Activated T-cell treated with anti-CD3 and anti-CD28 coated beads, Interleukin-2, amount 50 U/mL, for 24 hours (primary cell): ENCODE data around the gene WDR54.
"Not testable (repeated sequence)": the region's sequence is repeated elsewhere in the genome, so short reads cannot be mapped to it uniquely, and the experiment has no call there.

Source experiments
- DNase-seq: peaks from one replicate; pipeline ENCODE4 v3.0.0-alpha.2; 2020
- H3K27ac Mint-ChIP-seq: 2 replicates; pipeline ENCODE4 v1.8.0; 2020; ENCODE audit warnings: mild to moderate bottlenecking, mixed read lengths
- H3K27me3 Mint-ChIP-seq: 2 replicates; pipeline ENCODE4 v1.8.0; 2020; ENCODE audit warnings: mixed read lengths
- H3K36me3 Mint-ChIP-seq: 2 replicates; pipeline ENCODE4 v1.8.0; 2020; ENCODE audit warnings: low read depth, mixed read lengths
- H3K4me1 Mint-ChIP-seq: 2 replicates; pipeline ENCODE4 v1.8.0; 2020; ENCODE audit warnings: low read depth, mixed read lengths
- H3K4me3 Mint-ChIP-seq: 2 replicates; pipeline ENCODE4 v1.8.0; 2020; ENCODE audit warnings: mild to moderate bottlenecking, moderate library complexity, mixed read lengths
- H3K9me3 Mint-ChIP-seq: 2 replicates; pipeline ENCODE4 v1.8.0; 2020; ENCODE audit warnings: mixed read lengths

WDR54 gene

DNA sequence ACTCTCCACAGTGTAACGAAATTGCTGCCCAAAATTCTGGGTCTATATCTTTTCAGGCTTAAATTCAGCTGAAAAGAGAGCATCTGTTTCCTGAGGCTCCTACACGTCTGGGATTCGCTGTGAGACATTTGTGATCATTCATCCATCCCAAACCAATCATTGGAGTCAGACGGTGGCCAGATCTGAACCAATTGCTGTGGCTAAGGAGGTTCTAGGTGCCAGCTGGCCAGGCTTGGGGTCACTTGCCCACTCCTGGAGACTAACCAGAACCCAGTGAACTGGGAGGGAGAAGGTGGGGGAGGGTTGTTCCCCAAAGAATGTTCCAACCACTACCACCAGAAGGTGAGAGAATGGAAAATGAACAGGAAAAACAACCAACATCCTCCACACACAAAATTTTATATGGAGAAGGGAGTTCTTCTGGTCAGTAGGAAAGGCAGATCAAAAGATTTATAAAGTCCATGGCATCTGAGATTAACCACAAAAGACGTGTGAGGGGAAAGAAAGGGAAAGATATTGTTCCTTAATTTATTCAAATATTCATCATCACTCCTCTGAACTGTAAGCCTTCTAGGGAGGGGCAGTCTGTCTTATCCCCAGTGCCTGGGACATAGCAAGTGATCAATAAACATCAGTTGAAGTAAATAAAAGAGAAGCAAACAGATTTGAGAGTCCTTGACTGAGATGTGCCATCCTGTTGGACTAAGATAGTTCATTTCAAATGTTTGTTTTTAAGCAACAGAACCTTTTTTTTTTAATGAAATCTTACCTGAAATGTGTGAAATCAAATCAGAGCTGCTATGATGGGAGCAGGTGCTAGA is 23.2 kb downstream of the WDR54 start:
- Mint-ChIP-seq H3K9me3 (no peaks in the 10 kb centered on the region), H3K4me3 (no peak overlapping the region), H3K36me3 (no peaks in the 10 kb centered on the region), H3K27me3 (peaks cover 37% of the 10 kb centered on the region), H3K27ac (no peak overlapping the region), H3K4me1 (peaks cover 15% of the 10 kb centered on the region)
- DNase-seq: no peak

DNA sequence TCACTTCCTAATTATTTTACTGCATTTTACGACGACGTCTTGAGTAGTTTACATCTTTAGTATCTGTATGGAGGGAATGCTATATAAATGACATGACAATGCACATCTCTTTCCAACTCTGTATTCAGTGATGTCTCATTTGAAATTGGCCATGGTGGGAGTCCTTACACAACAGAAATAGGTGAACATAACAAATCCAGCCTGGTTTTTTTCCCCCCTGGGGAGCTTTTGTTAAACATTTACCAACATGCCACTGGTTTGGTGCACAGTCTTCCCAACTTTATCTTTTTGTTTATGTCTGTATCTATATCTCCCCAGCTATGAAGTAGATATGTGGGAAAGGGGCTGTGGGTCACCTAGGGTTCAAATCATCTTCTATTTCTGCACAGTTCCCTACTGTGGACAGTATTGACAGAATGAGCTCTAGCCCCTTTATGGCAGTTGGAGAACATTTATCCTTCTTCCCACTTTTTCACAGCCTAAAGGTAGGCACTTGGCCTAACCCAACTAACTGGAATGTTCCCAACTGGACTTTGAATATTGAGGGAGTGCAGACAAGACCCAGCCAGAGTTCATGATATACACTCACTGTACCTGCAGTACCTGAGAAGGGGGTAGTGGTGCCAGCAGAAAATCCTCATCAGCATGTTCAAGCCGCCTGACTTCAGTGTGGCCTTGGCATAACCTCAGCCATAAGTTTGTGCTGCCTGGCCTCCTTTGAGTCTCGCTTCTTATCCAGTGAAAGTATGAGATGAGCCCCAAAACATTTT is 25.9 kb downstream of the WDR54 start:
- H3K27me3 Mint-ChIP-seq: peaks cover 16% of the 10 kb centered on the region
- no peak for DNase-seq
- H3K4me3 Mint-ChIP-seq: no peak overlapping the region
- H3K27ac Mint-ChIP-seq: no peak overlapping the region
- no peaks in the 10 kb centered on the region for H3K9me3 Mint-ChIP-seq
- peaks cover 2% of the 10 kb centered on the region for H3K4me1 Mint-ChIP-seq
- H3K36me3 Mint-ChIP-seq: no peaks in the 10 kb centered on the region

DNA sequence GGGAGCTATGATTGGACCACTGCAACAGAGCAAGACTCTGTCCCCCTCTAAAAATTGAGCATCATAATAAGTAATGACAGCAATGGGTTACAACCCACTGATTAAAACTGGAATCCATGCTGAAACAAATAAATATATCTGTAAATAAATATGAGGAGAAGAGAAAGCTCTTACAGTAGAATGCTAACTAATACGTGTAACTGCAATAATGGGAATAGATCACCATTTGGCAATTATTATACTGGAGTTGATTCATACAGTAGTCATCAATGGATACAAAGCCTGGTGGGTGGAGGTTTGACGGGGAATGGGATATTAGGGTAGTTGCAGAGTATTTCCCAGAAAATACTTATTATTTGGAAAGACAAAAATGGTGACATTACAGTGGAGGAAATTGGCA is 27.2 kb downstream of the WDR54 start:
- no peak overlapping the region for H3K27ac Mint-ChIP-seq
- no peaks in the 10 kb centered on the region for H3K9me3 Mint-ChIP-seq
- H3K27me3 Mint-ChIP-seq: peaks cover 10% of the 10 kb centered on the region
- no peaks in the 10 kb centered on the region for H3K36me3 Mint-ChIP-seq
- no peak for DNase-seq
- peaks cover 11% of the 10 kb centered on the region for H3K4me1 Mint-ChIP-seq
- H3K4me3 Mint-ChIP-seq: no peak overlapping the region

DNA sequence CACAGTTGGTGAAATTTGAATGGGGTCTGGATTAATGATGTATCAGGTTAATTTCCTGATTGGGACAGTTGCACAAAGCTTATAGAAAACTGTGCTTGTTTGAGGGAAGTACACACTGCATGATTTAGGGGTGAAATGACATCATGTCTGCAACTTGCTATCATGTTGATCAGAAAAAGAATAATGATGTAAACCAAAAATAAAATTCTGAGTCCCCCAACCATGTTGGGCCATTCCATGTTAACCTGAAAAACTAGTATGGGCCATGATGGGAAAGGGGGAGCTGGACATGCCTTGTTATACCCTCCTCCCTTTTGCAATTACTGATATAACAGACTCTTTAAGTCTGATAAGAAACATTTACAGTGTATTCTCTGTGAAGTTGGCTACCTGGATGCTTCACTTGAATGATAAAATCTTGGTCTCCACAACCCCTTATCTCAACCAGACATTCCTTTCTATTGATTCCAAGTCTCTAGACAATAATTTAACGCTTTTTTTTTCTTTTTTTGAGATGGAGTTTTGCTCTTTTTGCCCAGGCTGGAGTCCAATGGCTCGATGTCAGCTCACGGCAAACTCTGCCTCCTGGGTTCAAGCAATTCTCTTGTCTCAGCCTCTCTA is 29.1 kb downstream of the WDR54 start:
- H3K9me3 Mint-ChIP-seq: no peaks in the 10 kb centered on the region
- H3K36me3 Mint-ChIP-seq: peaks cover 6% of the 10 kb centered on the region
- no peak overlapping the region for H3K4me3 Mint-ChIP-seq
- peaks cover 24% of the 10 kb centered on the region for H3K4me1 Mint-ChIP-seq
- no peak for DNase-seq
- H3K27me3 Mint-ChIP-seq: no peaks in the 10 kb centered on the region
- no peak overlapping the region for H3K27ac Mint-ChIP-seq

DNA sequence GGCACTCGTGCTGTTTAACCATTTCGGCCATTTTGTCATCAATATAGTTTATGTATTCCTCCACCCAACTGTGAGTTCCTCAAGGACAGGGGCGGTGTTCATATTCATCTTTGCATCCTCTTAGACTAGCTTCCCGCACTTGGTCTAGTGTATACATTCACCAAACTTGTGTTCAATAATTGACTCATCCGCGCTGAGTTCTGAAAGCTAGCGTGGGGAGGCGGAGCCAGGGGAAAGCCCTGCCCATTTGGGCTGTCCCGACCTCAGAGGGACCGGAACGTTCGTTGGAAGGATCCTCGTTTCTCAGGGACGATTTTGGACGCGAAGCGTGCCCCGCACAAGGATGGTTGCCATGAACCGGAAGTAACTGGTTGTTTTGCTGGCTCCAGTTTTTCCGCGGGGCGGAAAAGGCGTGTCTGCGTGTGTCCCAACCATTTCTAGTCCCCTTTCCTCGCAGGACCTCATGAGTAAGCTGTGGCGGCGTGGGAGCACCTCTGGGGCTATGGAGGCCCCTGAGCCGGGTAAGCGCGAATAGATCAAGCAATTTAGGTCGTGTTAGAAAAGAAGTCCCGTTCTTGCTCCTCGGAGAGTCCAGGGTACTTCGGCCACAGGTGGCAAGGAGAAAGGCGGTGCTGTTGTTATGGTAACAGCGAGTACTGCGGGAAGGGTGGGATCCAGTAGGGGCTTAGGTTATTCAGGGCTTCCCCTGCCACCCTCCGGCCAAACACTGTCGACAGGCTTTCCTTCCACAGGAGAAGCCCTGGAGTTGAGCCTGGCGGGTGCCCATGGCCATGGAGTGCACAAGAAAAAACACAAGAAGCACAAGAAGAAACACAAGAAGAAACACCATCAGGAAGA is 33.4 kb downstream of the WDR54 start, which contains the start of gene INO80B:
INO80B (plus strand) TSS at position 434 of the 858 bp plus-strand sequence; CDS start at position 464, 30 bp downstream.
- Mint-ChIP-seq H3K4me3 (peak within 1 kb of the TSS; percentile 92), H3K4me1 (peaks cover 54% of the 10 kb centered on the region)

DNA sequence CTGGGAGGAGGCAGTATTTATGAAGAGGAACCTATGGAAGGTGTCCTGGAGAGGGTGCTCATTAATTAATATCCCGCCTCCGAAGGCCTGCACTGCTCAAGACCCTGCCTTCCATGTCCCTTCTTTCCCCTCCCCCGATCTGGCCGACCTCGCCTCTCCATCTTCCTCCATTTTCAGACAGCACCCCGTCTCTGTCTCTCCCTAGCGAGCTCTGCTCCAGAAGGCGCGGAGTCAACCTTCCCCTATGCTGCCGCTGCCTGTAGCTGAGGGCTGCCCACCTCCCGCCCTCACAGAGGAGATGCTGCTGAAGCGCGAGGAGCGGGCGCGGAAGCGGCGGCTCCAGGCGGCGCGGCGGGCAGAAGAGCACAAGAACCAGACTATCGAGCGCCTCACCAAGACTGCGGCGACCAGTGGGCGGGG is 35.6 kb downstream of the WDR54 start:
- no peaks in the 10 kb centered on the region for H3K27me3 Mint-ChIP-seq
- peak overlapping the region; percentile 92 for H3K4me3 Mint-ChIP-seq
- no peak for DNase-seq
- H3K9me3 Mint-ChIP-seq: no peaks in the 10 kb centered on the region
- H3K27ac Mint-ChIP-seq: peak overlapping the region; percentile 97
- H3K4me1 Mint-ChIP-seq: peaks cover 60% of the 10 kb centered on the region
- H3K36me3 Mint-ChIP-seq: peaks cover 55% of the 10 kb centered on the region

More for the DNA sequence above, 33.4 kb downstream of the WDR54 start, which contains the start of gene INO80B:
- H3K27ac Mint-ChIP-seq: peak within 1 kb of the TSS; percentile 97
- DNase-seq: peak; percentile 99
- peaks cover 33% of the 10 kb centered on the region for H3K36me3 Mint-ChIP-seq
- no peaks in the 10 kb centered on the region for H3K27me3 Mint-ChIP-seq
- H3K9me3 Mint-ChIP-seq: no peaks in the 10 kb centered on the region

DNA sequence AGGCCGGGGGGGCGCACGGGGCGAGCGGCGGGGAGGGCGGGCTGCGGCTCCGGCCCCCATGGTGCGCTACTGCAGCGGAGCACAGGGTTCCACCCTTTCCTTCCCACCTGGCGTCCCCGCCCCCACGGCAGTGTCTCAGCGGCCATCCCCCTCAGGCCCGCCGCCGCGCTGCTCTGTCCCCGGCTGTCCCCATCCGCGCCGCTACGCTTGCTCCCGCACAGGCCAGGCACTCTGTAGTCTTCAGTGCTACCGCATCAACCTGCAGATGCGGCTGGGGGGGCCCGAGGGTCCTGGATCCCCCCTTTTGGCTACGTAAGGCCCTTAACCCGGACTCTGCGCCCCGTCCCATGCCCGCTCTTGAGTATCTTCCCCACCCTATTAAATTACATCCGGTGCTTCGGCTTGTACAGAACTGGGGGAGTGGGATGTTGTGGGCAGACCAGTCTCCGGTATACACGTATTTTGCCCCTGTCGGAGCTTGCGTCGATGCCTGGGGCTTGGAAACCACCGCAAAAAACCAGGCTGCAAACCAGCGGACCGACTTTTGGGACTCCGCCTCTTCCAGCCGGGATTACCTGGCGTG is 36.1 kb downstream of the WDR54 start:
- peak overlapping the region; percentile 97 for H3K27ac Mint-ChIP-seq
- peaks cover 60% of the 10 kb centered on the region for H3K36me3 Mint-ChIP-seq
- peak overlapping the region; percentile 92 for H3K4me3 Mint-ChIP-seq
- peaks cover 56% of the 10 kb centered on the region for H3K4me1 Mint-ChIP-seq
- H3K27me3 Mint-ChIP-seq: no peaks in the 10 kb centered on the region
- peak; percentile 89 for DNase-seq
- H3K9me3 Mint-ChIP-seq: no peaks in the 10 kb centered on the region

DNA sequence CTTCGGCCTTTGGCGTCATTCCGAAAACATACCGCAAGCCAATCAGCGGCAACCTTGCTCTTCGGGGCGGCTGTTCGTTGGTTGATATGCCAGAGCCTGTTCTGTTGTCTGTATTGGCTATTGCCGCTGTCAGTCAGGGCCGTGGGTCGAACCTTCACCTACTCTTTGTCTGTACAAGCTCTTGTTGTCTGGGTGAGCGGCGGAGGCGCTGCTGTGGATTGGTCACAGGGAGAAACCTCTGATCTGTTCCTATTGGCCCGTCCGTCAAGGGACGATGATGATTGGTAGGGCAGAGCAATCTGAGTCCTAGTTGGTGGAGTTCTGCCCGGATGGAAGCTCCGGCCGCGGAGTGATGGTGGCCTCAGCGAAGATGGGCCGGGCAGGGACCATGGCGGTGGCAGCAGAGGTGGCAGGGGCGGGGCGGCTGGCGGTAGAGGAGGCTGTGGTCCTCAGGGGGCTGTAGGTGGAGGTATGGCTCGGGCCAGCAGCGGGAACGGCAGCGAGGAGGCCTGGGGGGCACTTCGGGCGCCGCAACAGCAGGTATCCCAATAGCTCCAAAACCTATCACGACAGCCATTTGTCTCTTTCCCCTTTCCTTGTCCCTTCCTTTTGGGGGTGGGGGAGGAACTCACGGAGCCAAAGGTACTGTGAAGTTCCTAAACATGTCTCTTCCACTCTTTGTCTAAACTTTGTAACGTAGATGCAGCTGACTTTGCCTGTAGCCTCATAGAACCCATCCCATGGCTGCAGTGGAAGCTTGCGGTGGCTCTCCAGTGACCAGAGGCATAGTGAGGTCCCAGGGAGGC is 36.8 kb downstream of the WDR54 start, which contains the start of gene WBP1:
WBP1 (plus strand) TSS at position 307 of the 806 bp plus-strand sequence; CDS start at position 472, 165 bp downstream.
- Mint-ChIP-seq H3K27ac (peak within 1 kb of the TSS; percentile 97), H3K4me1 (peaks cover 56% of the 10 kb centered on the region), H3K27me3 (no peaks in the 10 kb centered on the region), H3K4me3 (peak within 1 kb of the TSS; percentile 92), H3K36me3 (peaks cover 67% of the 10 kb centered on the region), H3K9me3 (no peaks in the 10 kb centered on the region)
- DNase-seq: peak; percentile 96

DNA sequence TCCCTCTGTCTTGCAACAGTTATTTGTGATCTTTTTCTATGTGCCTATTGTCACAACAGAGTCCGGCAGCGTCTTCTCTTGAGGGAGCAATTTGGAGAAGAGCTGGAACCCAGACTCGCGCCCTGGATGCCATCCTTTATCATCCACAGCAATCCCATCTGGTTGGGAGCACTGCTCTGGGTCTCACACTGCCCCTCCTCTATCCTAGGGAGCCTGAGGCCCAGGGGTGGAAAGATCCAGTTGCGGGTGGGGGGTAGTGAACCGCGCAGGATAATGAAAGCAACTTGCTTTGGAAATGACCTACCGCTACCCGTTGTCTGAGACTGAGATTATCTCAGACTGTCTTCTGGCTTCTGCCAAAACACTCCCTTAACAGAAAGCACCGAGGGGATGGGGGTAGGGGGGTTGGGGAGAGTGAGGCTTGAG is 37.4 kb downstream of the WDR54 start:
- Mint-ChIP-seq H3K27me3 (no peaks in the 10 kb centered on the region), H3K36me3 (peaks cover 70% of the 10 kb centered on the region), H3K9me3 (no peaks in the 10 kb centered on the region), H3K4me1 (peaks cover 59% of the 10 kb centered on the region), H3K4me3 (peak overlapping the region; percentile 92), H3K27ac (peak overlapping the region; percentile 97)
- no peak for DNase-seq

DNA sequence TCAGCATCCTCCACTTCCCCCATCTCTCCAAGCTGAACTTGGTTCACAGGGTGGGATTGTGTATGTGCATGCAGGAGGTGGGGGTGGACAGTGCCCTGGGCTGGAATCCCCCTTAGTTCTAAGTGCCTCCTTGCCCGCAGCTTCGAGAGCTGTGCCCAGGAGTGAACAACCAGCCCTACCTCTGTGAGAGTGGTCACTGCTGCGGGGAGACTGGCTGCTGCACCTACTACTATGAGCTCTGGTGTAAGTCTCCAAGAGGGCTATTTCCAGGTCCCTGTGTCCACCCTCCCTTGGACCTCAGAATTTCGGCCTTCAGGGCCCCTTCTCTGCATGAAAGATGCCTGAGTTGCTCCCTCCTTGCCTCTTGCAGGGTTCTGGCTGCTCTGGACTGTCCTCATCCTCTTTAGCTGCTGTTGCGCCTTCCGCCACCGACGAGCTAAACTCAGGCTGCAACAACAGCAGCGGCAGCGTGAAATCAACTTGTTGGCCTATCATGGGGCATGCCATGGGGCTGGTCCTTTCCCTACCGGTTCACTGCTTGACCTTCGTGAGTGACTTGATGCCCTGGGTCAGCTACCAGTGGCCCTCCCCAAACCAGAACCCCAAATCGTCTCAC is 38.1 kb downstream of the WDR54 start:
- H3K4me1 Mint-ChIP-seq: peaks cover 58% of the 10 kb centered on the region
- H3K27ac Mint-ChIP-seq: peak overlapping the region; percentile 97
- H3K36me3 Mint-ChIP-seq: peaks cover 76% of the 10 kb centered on the region
- not testable (repeated sequence) for H3K27me3 Mint-ChIP-seq, DNase-seq, H3K9me3 Mint-ChIP-seq
- H3K4me3 Mint-ChIP-seq: peak overlapping the region; percentile 92

DNA sequence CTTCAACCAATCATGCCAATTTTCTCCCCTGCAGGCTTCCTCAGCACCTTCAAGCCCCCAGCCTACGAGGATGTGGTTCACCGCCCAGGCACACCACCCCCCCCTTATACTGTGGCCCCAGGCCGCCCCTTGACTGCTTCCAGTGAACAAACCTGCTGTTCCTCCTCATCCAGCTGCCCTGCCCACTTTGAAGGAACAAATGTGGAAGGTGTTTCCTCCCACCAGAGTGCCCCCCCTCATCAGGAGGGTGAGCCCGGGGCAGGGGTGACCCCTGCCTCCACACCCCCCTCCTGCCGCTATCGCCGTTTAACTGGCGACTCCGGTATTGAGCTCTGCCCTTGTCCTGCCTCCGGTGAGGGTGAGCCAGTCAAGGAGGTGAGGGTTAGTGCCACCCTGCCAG is 38.7 kb downstream of the WDR54 start:
- DNase-seq, H3K9me3 Mint-ChIP-seq, H3K27me3 Mint-ChIP-seq, H3K4me3 Mint-ChIP-seq: not testable (repeated sequence)
- Mint-ChIP-seq H3K27ac (peak overlapping the region; percentile 97), H3K4me1 (peaks cover 54% of the 10 kb centered on the region), H3K36me3 (peaks cover 75% of the 10 kb centered on the region)

DNA sequence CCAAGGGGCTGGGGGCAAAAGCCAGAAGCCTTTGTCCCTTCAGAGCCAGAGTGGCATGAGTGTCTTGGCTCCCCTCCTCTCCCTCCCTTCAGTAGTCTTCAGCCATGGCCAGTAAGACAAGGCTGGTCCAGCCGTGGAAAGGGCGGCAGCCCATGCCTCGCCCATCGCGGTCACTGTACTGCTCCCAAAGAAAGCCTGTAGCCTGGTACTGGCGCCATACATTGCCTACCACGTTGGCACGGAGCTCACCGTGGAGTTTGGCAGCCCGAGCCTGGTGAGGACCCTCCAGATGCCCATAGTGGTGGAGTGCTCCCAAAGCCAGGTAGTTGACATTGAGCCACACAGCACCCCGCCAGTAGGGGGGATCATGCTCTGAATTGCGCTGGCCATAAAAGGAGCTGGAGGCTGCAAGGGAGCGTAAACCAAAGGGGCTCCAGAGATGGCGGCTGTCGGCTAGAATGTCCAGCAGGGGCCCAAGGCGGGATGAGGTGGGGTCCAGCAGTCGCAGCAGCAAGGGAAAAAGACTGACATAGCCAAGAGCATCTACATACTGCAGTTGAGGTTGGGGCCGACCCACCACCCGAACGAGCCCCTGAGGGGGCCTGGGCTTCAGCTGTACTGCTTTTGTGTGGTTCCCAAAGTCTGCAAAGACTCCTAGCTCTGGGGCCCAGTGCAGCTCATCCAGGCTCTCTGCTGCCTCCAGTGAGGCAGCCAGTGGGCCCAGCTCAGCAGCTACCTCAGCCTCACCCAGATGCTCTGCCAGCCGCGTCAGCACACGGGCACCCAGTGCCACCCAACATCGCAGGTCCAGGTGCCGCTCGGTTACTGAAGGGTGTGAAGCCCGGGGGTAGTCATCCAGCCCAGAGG is 39.9 kb downstream of the WDR54 start:
- Mint-ChIP-seq H3K27me3 (no peaks in the 10 kb centered on the region), H3K36me3 (peaks cover 72% of the 10 kb centered on the region), H3K27ac (peak overlapping the region; percentile 52), H3K4me3 (no peak overlapping the region), H3K9me3 (no peaks in the 10 kb centered on the region), H3K4me1 (peaks cover 45% of the 10 kb centered on the region)
- no peak for DNase-seq
